WTC11 (cell line): Measurements from ENCODE around the gene EBF3. TPM values are rescaled to one million over a fixed set of nuclear protein-coding genes. Genes with fewer than 3 reads are reported as not detected.

Experiments used
- CBFB ChIP-seq: sonication (generic); formaldehyde crosslinking; IDR thresholded peaks from 2 replicates; pipeline ENCODE4 v1.8.1; 2022; ENCODE audit warnings: mild to moderate bottlenecking, low read depth, missing genetic modification reagents
- EMX1 ChIP-seq: fragments of 250-450 bp; sonication (Bioruptor Pico); IDR thresholded peaks from 2 replicates; pipeline ENCODE4 v1.8.0; 2021; ENCODE audit warnings: mild to moderate bottlenecking
- ETV6 ChIP-seq: sonication (generic); formaldehyde crosslinking; IDR thresholded peaks from 2 replicates; pipeline ENCODE4 v1.8.1; 2022; ENCODE audit warnings: mild to moderate bottlenecking, missing genetic modification reagents
- HMGA2 ChIP-seq: fragments of 250-450 bp; sonication (Bioruptor Pico); IDR thresholded peaks from 2 replicates; pipeline ENCODE4 v1.4.0; 2021; ENCODE audit warnings: mild to moderate bottlenecking, moderate library complexity
- JAZF1 ChIP-seq: fragments of 250-450 bp; sonication (Bioruptor Pico); IDR thresholded peaks from 2 replicates; pipeline ENCODE4 v1.9.0; 2021; ENCODE audit warnings: moderate library complexity, mild to moderate bottlenecking, inconsistent platforms
- NFE2L1 ChIP-seq: sonication (generic); formaldehyde crosslinking; IDR thresholded peaks from 2 replicates; pipeline ENCODE4 v1.8.1; 2023; ENCODE audit warnings: missing genetic modification reagents
- NFYB ChIP-seq: sonication (generic); formaldehyde crosslinking; conservative IDR thresholded peaks from 2 replicates; pipeline ENCODE4 v1.8.0; 2022; ENCODE audit warnings: low read depth, missing genetic modification reagents
- SMAD4 ChIP-seq: sonication (generic); formaldehyde crosslinking; IDR thresholded peaks from 2 replicates; pipeline ENCODE4 v1.8.0; 2022; ENCODE audit warnings: mild to moderate bottlenecking, missing genetic modification reagents
- ZNF317 ChIP-seq: sonication (generic); formaldehyde crosslinking; IDR thresholded peaks from 2 replicates; pipeline ENCODE4 v1.8.1; 2023; ENCODE audit warnings: low read depth, mild to moderate bottlenecking, moderate library complexity, missing genetic modification reagents, borderline replicate concordance
- ZNF425 ChIP-seq: fragments of 250-450 bp; sonication (Bioruptor Pico); conservative IDR thresholded peaks from 2 replicates; pipeline ENCODE4 v1.9.0; 2021; ENCODE audit warnings: mild to moderate bottlenecking
- total RNA-seq: library from RNA; stranded (reverse); gene quantifications from 3 replicates; pipeline ENCODE4 v1.2.3, GENCODE V29; 2021
- TF ChIP-seq, protein P1 (sequence below): fragments of 250-450 bp; sonication (Bioruptor Pico); IDR thresholded peaks from 2 replicates; pipeline ENCODE4 v1.9.0; 2021; ENCODE audit warnings: mild to moderate bottlenecking, borderline replicate concordance
- TF ChIP-seq, protein P2 (sequence below): sonication (generic); formaldehyde crosslinking; IDR thresholded peaks from 2 replicates; pipeline ENCODE4 v1.8.1; 2022; ENCODE audit warnings: mild to moderate bottlenecking, missing genetic modification reagents, moderate library complexity, borderline replicate concordance
- TF ChIP-seq, protein P3 (sequence below): sonication (generic); formaldehyde crosslinking; IDR thresholded peaks from 2 replicates; pipeline ENCODE4 v1.8.1; 2022; ENCODE audit warnings: missing genetic modification reagents, borderline replicate concordance
- TF ChIP-seq, protein P4 (sequence below): sonication (generic); formaldehyde crosslinking; IDR thresholded peaks from 2 replicates; pipeline ENCODE4 v1.8.0; 2022; ENCODE audit warnings: mild to moderate bottlenecking, missing genetic modification reagents

EBF3 gene
- total RNA-seq, 1 experiment from 2014 or later = 1.2 TPM

- TF ChIP-seq, protein P1, sequence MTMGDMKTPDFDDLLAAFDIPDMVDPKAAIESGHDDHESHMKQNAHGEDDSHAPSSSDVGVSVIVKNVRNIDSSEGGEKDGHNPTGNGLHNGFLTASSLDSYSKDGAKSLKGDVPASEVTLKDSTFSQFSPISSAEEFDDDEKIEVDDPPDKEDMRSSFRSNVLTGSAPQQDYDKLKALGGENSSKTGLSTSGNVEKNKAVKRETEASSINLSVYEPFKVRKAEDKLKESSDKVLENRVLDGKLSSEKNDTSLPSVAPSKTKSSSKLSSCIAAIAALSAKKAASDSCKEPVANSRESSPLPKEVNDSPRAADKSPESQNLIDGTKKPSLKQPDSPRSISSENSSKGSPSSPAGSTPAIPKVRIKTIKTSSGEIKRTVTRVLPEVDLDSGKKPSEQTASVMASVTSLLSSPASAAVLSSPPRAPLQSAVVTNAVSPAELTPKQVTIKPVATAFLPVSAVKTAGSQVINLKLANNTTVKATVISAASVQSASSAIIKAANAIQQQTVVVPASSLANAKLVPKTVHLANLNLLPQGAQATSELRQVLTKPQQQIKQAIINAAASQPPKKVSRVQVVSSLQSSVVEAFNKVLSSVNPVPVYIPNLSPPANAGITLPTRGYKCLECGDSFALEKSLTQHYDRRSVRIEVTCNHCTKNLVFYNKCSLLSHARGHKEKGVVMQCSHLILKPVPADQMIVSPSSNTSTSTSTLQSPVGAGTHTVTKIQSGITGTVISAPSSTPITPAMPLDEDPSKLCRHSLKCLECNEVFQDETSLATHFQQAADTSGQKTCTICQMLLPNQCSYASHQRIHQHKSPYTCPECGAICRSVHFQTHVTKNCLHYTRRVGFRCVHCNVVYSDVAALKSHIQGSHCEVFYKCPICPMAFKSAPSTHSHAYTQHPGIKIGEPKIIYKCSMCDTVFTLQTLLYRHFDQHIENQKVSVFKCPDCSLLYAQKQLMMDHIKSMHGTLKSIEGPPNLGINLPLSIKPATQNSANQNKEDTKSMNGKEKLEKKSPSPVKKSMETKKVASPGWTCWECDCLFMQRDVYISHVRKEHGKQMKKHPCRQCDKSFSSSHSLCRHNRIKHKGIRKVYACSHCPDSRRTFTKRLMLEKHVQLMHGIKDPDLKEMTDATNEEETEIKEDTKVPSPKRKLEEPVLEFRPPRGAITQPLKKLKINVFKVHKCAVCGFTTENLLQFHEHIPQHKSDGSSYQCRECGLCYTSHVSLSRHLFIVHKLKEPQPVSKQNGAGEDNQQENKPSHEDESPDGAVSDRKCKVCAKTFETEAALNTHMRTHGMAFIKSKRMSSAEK (CRISPR knock-in tag) = no peak
- TF ChIP-seq ZNF425 (no peak), NFE2L1 (CRISPR knock-in tag) (no peak), ETV6 (CRISPR knock-in tag) (no peak), JAZF1 (CRISPR knock-in tag) (no peak), SMAD4 (CRISPR knock-in tag) (no peak), EMX1 (CRISPR knock-in tag) (no peak), CBFB (CRISPR knock-in tag) (no peak), HMGA2 (CRISPR knock-in tag) (no peak), NFYB (CRISPR knock-in tag) (no peak), ZNF317 (CRISPR knock-in tag) (no peak)
- TF ChIP-seq, protein P2, sequence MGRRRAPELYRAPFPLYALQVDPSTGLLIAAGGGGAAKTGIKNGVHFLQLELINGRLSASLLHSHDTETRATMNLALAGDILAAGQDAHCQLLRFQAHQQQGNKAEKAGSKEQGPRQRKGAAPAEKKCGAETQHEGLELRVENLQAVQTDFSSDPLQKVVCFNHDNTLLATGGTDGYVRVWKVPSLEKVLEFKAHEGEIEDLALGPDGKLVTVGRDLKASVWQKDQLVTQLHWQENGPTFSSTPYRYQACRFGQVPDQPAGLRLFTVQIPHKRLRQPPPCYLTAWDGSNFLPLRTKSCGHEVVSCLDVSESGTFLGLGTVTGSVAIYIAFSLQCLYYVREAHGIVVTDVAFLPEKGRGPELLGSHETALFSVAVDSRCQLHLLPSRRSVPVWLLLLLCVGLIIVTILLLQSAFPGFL (CRISPR knock-in tag) = no peak
- TF ChIP-seq, protein P3, sequence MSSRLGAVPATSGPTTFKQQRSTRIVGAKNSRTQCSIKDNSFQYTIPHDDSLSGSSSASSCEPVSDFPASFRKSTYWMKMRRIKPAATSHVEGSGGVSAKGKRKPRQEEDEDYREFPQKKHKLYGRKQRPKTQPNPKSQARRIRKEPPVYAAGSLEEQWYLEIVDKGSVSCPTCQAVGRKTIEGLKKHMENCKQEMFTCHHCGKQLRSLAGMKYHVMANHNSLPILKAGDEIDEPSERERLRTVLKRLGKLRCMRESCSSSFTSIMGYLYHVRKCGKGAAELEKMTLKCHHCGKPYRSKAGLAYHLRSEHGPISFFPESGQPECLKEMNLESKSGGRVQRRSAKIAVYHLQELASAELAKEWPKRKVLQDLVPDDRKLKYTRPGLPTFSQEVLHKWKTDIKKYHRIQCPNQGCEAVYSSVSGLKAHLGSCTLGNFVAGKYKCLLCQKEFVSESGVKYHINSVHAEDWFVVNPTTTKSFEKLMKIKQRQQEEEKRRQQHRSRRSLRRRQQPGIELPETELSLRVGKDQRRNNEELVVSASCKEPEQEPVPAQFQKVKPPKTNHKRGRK (CRISPR knock-in tag) = no peak
- TF ChIP-seq, protein P4, sequence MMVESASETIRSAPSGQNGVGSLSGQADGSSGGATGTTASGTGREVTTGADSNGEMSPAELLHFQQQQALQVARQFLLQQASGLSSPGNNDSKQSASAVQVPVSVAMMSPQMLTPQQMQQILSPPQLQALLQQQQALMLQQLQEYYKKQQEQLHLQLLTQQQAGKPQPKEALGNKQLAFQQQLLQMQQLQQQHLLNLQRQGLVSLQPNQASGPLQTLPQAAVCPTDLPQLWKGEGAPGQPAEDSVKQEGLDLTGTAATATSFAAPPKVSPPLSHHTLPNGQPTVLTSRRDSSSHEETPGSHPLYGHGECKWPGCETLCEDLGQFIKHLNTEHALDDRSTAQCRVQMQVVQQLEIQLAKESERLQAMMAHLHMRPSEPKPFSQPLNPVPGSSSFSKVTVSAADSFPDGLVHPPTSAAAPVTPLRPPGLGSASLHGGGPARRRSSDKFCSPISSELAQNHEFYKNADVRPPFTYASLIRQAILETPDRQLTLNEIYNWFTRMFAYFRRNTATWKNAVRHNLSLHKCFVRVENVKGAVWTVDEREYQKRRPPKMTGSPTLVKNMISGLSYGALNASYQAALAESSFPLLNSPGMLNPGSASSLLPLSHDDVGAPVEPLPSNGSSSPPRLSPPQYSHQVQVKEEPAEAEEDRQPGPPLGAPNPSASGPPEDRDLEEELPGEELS (CRISPR knock-in tag) = no peak
Measured at GRCh38 chr10:129854796-129855705, 109.0 kb downstream of the EBF3 start (continued).
